ENCODE results near the gene TXN2.

- TF ChIP-seq CTCF (IDR thresholded peaks at IDR 0.05; ENCODE audit: low read length) (no peak), EZH2 (IDR thresholded peaks at IDR 0.05; ENCODE audit: borderline replicate concordance, low read length) (no peak)
Observed at GRCh38 chr22:36520423-36520822, 39.0 kb upstream of the TXN2 start.

Measured in OCI-LY1 (cell line).